DOHH2 (cell line): Measurements from ENCODE around the gene SPNS2.

ENCODE experiments used
- EZH2phosphoT487 ChIP-seq: fragments of 200-600 bp; sonication (generic); IDR thresholded peaks from 2 replicates; pipeline ENCODE4 v1.6.1; 2017; ENCODE audit warnings: borderline replicate concordance, mild to moderate bottlenecking, antibody characterized with exemption, low read length, moderate library complexity, mixed read lengths
- TF ChIP-seq, protein P1 (sequence below): fragments of 200-600 bp; sonication (generic); IDR thresholded peaks from one replicate; pipeline ENCODE4 v1.5.1; 2014; ENCODE audit warnings: antibody characterized with exemption, mild to moderate bottlenecking, low read depth, low read length; ENCODE audit not compliant: poor library complexity, severe bottlenecking

GRCh38 chr17:4583206-4583605, 84.5 kb downstream of the SPNS2 start:
- TF ChIP-seq, protein P1, sequence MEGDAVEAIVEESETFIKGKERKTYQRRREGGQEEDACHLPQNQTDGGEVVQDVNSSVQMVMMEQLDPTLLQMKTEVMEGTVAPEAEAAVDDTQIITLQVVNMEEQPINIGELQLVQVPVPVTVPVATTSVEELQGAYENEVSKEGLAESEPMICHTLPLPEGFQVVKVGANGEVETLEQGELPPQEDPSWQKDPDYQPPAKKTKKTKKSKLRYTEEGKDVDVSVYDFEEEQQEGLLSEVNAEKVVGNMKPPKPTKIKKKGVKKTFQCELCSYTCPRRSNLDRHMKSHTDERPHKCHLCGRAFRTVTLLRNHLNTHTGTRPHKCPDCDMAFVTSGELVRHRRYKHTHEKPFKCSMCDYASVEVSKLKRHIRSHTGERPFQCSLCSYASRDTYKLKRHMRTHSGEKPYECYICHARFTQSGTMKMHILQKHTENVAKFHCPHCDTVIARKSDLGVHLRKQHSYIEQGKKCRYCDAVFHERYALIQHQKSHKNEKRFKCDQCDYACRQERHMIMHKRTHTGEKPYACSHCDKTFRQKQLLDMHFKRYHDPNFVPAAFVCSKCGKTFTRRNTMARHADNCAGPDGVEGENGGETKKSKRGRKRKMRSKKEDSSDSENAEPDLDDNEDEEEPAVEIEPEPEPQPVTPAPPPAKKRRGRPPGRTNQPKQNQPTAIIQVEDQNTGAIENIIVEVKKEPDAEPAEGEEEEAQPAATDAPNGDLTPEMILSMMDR = no peak
- no peak for TF ChIP-seq EZH2phosphoT487
